Heart left ventricle (tissue), 16 donors: ENCODE results near the gene MYO1E. TPM values are rescaled to one million over a fixed set of nuclear protein-coding genes. Genes with fewer than 3 reads are reported as not detected.
A peak's percentile ranks its signal among the peaks of the same experiment; 100 is the strongest.

Experiments used
- ATAC-seq, 4 donors: fragments of 200-7000 bp; cut with Tn5 transposase; one replicate each; pipeline ENCODE4 v1.9.1; 2020 to 2022; ENCODE audit warnings: moderate library complexity in 4 of 4, mild to moderate bottlenecking in 3 of 4, moderate number of reproducible peaks in 1 of 4
- DNase-seq, 5 donors: peaks; one replicate each; pipeline ENCODE4 v3.0.0-alpha.2; 2020
- H3K27ac ChIP-seq, 12 donors: fragments of 200-600 bp; sonication (generic) in 4 of 12; one replicate each; pipeline versions ENCODE4 v1.5.0 to v1.8.0; 2016 to 2022; ENCODE audit warnings: mild to moderate bottlenecking in 2 of 12
- H3K27me3 ChIP-seq, 9 donors: fragments of 200-600 bp; sonication (generic) in 2 of 9; one replicate each; pipeline versions ENCODE4 v1.5.1 to v1.8.0; 2016 to 2022; ENCODE audit warnings: mild to moderate bottlenecking in 3 of 9
- H3K36me3 ChIP-seq, 9 donors: fragments of 200-600 bp; sonication (generic) in 2 of 9; one replicate each; pipeline versions ENCODE4 v1.5.0 to v1.8.0; 2018 to 2022; ENCODE audit warnings: mild to moderate bottlenecking in 2 of 9
- H3K4me1 ChIP-seq, 12 donors: fragments of 200-600 bp; sonication (generic) in 4 of 12; one replicate each; pipeline versions ENCODE4 v1.5.0 to v1.8.0; 2016 to 2022; ENCODE audit warnings: mild to moderate bottlenecking in 3 of 12
- H3K4me3 ChIP-seq, 12 donors: fragments of 200-600 bp; sonication (generic) in 4 of 12; one replicate each; pipeline versions ENCODE4 v1.5.0 to v1.8.0; 2017 to 2022; ENCODE audit warnings: mild to moderate bottlenecking in 9 of 12, moderate library complexity in 4 of 12
- H3K9me3 ChIP-seq, 12 donors: fragments of 200-600 bp; sonication (generic) in 4 of 12; one replicate each; pipeline versions ENCODE4 v1.5.0 to v1.8.0; 2016 to 2022; ENCODE audit warnings: mild to moderate bottlenecking in 1 of 12
- CTCF ChIP-seq, 12 donors: fragments of 200-600 bp; sonication (generic) in 4 of 12; IDR thresholded peaks; one replicate each; pipeline versions ENCODE4 v1.5.0 to v1.8.0; 2018 to 2022; ENCODE audit warnings: antibody characterized with exemption in 12 of 12, mild to moderate bottlenecking in 5 of 12
- POLR2A ChIP-seq, 2 donors: fragments of 450-650 bp; IDR thresholded peaks; one replicate each; pipeline ENCODE4 v1.6.1; 2017; ENCODE audit warnings: antibody characterized with exemption in 2 of 2, mild to moderate bottlenecking in 2 of 2, moderate library complexity in 2 of 2
- WGBS, 4 donors: extraction: QIAGEN DNeasy Blood & Tissue Kit in 2 of 4; methylation state at CpG; one replicate each; pipeline versions ENCODE4 v1.1.5 to v1.1.7; 2013 to 2018; 5-methylcytosine and 5-hydroxymethylcytosine counted together
- intact Hi-C, 10 donors: fragments of 100-400 bp; cut with DNase I; formaldehyde crosslinking; loops; one replicate each; pipeline versions ENCODE4 v1.11.1 to v1.14.2; 2022
- polyA plus RNA-seq, 2 donors: library from polyadenylated mRNA; stranded (reverse); fragments of 200-250 nt; gene quantifications; one replicate each; pipeline ENCODE4 v1.2.3, GENCODE V29; 2013
- total RNA-seq, 9 donors: library from RNA; depleted of rRNA in 2 of 9; stranded (reverse); fragments of >200 nt in 2 of 9; fragmentation: NEBNext Ultra II Directional in 3 of 9; extraction: Animal tissue kit (Norgen Biotek cat#: 25700) in 3 of 9; gene quantifications; one replicate each; pipeline versions ENCODE4 v1.1.0 to v1.2.4, GENCODE V29; 2016 to 2023
- donor health status: ischemic (EF 13 %, LVEDD 7.1; RV severe dilation, severe dysfunction).
- donor health status: healthy with polysubstance abuse.
- donor health status: DM: no; HTN: yes; CAD: no.
- donor health status: DM: no; HTN: no; CAD: no.
- donor health status: ischemic (EF 25% LVEDD 6.9; RV normal size, moderate dysfunction).
- donor health status: ischemic (EF 25% LVEDD 5.7; RV mildly dilated, moderate dysfunction).
- donor health status: healthy.
- donor health status: DM: yes; HTN: yes; CAD: no.
- donor health status: ischemic (EF 35%, LVEDD 5.7; RV mildly dilated, moderate dysfunction).
- donor health status: nonischemic (EF 11% LVEDD 7.7; RV severe dilation, severe dysfunction).
- donor health status: DM: yes; HTN: yes; CAD: no.
- donor health status: PGD.
- donor health status: ischemic (EF 29% LVEDD 5.4; RV normal size, mild dysfunction).
- donor health status: nonischemic (EF 23%, LVEDD 6.1; RV moderate dilation, normal function).

MYO1E gene
- total and polyA plus RNA-seq, 11 donors, result 8.5 to 98.6 (median 25.2) TPM

GRCh38 chr15:59223736-59224135, 148.9 kb downstream of the MYO1E start:
- ATAC-seq (peak in 2 of 4 donors; percentile 42 to 65), DNase-seq (no peak)
- intact Hi-C loops, result loop anchor here in 1 of 10 donors (10.0 kb wide), 1 partner anchor 239 kb away; the partner anchor contains the start of gene RNF111
- peak overlapping the region in 2 of 12 donors; percentile 27 to 28 for H3K27ac ChIP-seq
- peaks cover 0 to 44% (median 21%) of the 10 kb centered on the region in 12 donors for H3K4me1 ChIP-seq
- no peaks in the 10 kb centered on the region for H3K27me3 ChIP-seq
- TF ChIP-seq CTCF (IDR thresholded peaks at IDR 0.05) (no peak), POLR2A (IDR thresholded peaks at IDR 0.05) (no peak)
- peaks cover 0 to 61% (median 37%) of the 10 kb centered on the region in 9 donors for H3K36me3 ChIP-seq
- no peaks in the 10 kb centered on the region for H3K9me3 ChIP-seq
- 75 to 81% (median 78%) methylated on average over 3 of the region's 3 CpGs for WGBS, 4 donors
- H3K4me3 ChIP-seq, result no peak overlapping the region

GRCh38 chr15:59222906-59223550, 149.6 kb downstream of the MYO1E start:
- Histone ChIP-seq H3K4me1 (peaks cover 0 to 43% (median 21%) of the 10 kb centered on the region in 12 donors), H3K27me3 (no peaks in the 10 kb centered on the region), H3K36me3 (peaks cover 0 to 64% (median 41%) of the 10 kb centered on the region in 9 donors), H3K27ac (no peak overlapping the region), H3K4me3 (no peak overlapping the region), H3K9me3 (no peaks in the 10 kb centered on the region)
- ATAC-seq (peak in 1 of 4 donors; percentile 13), DNase-seq (no peak)
- WGBS, 4 donors, result 53 to 80% (median 71%) methylated on average over 11 of the region's 11 CpGs
- intact Hi-C loops, result loop anchor here in 1 of 10 donors (10.0 kb wide), 1 partner anchor 238 kb away; the partner anchor contains the start of gene RNF111
- TF ChIP-seq CTCF (IDR thresholded peaks at IDR 0.05) (no peak), POLR2A (IDR thresholded peaks at IDR 0.05) (no peak)

GRCh38 chr15:59221511-59222505, 150.9 kb downstream of the MYO1E start:
- Histone ChIP-seq H3K9me3 (no peaks in the 10 kb centered on the region), H3K27ac (peak overlapping the region in 1 of 12 donors; percentile 15), H3K27me3 (no peaks in the 10 kb centered on the region), H3K36me3 (peaks cover 0 to 67% (median 49%) of the 10 kb centered on the region in 9 donors), H3K4me3 (no peak overlapping the region), H3K4me1 (peaks cover 0 to 39% (median 21%) of the 10 kb centered on the region in 12 donors)
- ATAC-seq (peak in 1 of 4 donors; percentile 38), DNase-seq (no peak)
- intact Hi-C loops, result loop anchor here in 2 of 10 donors (2.0 to 10.0 kb wide), 2 partner anchors 21 to 237 kb away; partner anchors contain the start of gene RNF111 (in 1 of the 2)
- TF ChIP-seq CTCF (IDR thresholded peaks at IDR 0.05) (no peak), POLR2A (IDR thresholded peaks at IDR 0.05) (no peak)
- WGBS, 4 donors, result 76 to 87% (median 83%) methylated on average over 5 of the region's 5 CpGs
